HUDEP-2 (cell line): ENCODE results near the gene CCDC81.

ENCODE experiments used
- DNase-seq, 76 experiments: peaks; one replicate each; lab custom pipeline; 2025; ENCODE audit not compliant: unreplicated experiment in 76 of 76; lab: John Stamatoyannopoulos, UW

CCDC81 gene

DNA sequence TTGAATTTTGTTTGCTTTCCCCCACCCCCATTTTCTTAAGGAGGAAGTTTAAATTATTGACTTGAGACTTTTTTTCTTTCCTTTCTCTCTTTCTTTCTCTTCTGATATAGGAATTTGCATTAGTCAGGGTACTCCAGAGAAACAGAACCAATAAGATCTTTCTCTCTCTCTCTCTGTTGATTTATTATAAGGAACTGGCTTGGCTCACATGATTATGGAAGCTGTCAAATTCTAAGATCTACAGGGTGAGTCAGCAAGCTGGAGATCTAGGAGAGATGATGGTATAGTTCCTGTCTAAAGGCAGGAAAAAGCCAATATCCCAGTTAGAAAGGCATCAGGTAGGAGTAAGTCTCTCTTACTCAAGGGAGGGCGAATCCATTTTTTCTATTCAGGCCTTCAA lies 64.0 kb downstream of the CCDC81 start:
- no peak for DNase-seq

DNA sequence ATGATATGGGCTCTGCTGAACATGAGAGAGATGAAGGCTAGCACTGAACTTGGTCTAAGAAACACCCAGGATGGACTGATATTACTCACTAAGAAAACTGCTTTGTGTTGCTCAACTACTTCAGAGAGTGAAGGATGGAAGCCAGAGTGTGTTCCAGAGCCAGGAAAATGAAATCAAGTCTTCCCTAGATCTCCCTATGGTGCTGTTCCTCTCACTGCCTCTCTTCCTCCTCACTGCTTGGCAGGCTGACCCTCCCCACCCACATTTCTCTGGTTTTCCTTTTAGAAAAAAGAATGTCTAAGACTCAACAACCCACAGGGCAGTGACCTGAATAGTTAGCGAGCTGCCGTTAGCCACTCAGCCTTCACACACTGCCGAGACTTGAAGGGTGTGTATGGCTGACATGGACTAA lies 65.6 kb downstream of the CCDC81 start:
- no peak for DNase-seq

- DNase-seq, result no peak
Observed at GRCh38 chr11:86440843-86441242, 66.2 kb downstream of the CCDC81 start.

- DNase-seq, result no peak
Observed at GRCh38 chr11:86442420-86442819, 67.7 kb downstream of the CCDC81 start.

- DNase-seq, result no peak
Observed at GRCh38 chr11:86442827-86443226, 68.1 kb downstream of the CCDC81 start.

DNA sequence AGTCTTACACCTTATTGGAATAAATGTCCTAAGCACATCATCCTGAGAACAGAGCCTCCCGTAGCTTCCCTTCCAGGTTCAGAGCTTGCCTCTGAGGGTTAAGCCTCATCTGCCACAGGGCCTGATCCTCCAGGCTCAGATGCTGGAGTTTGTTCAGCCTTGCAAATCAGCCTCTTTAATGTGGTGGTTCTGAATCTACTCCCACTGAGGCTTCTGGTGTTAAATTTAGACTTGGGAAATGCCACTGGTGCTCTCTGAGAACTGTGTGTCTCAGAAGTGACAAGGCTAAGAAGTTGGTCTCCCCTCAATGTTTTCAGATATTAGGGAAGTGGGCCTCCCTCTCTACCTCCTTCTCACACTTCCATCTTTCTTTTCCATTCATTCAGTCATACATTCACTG lies 68.7 kb downstream of the CCDC81 start:
- no peak for DNase-seq

- DNase-seq, result no peak
Observed at GRCh38 chr11:86444981-86445380, 70.3 kb downstream of the CCDC81 start.

GRCh38 chr11:86446163-86446923 lies 71.7 kb downstream of the CCDC81 start:
- DNase-seq, result no peak

- DNase-seq, result no peak
Observed at GRCh38 chr11:86446924-86447285, 72.2 kb downstream of the CCDC81 start.

DNA sequence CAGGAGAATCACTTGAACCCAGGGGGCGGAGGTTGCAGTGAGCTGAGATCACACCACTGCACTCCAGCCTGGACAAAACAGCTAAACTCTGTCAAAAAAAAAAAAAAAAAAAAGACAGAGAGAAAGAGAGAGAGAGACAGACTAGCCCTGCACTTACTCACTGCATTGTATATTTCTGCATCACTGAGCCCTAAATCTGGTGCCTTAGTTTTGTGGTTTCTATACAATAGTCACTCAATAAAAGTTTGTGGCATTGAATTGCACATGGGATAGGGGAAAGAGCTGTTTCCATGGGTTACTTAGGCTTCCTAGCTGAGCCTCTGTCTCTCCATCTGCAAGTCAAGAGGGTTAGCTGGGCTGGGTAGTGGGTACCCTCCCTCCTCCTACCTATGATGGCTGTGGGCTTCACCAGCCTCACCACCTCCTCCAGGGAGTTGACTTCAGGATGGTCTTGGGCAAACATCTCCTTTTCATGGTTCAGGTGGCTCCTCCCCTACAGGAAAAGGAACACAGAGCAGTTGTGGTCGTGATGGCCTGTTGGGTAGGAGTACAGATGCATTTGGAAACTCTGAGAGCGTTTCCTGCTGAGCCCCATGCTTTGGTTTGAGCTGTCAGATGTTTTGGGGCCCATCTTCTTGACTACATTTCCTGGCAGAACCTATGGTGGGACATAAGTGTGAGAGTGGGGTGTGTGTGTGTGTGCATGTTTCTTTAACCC lies 73.2 kb downstream of the CCDC81 start:
- DNase-seq, result no peak

- DNase-seq, result no peak
Observed at GRCh38 chr11:86449993-86450629, 75.4 kb downstream of the CCDC81 start.

GRCh38 chr11:86453290-86454030 lies 78.8 kb downstream of the CCDC81 start:
- DNase-seq, result no peak

GRCh38 chr11:86456075-86456939 lies 81.6 kb downstream of the CCDC81 start:
- peak in 60 of 76 experiments; percentile 6 to 76 (median 50) for DNase-seq

- no peak for DNase-seq
Observed at GRCh38 chr11:86458294-86459001, 83.8 kb downstream of the CCDC81 start.

GRCh38 chr11:86459002-86459385 lies 84.3 kb downstream of the CCDC81 start:
- DNase-seq, result no peak

- no peak for DNase-seq
Observed at GRCh38 chr11:86459682-86460460, 85.2 kb downstream of the CCDC81 start.

DNA sequence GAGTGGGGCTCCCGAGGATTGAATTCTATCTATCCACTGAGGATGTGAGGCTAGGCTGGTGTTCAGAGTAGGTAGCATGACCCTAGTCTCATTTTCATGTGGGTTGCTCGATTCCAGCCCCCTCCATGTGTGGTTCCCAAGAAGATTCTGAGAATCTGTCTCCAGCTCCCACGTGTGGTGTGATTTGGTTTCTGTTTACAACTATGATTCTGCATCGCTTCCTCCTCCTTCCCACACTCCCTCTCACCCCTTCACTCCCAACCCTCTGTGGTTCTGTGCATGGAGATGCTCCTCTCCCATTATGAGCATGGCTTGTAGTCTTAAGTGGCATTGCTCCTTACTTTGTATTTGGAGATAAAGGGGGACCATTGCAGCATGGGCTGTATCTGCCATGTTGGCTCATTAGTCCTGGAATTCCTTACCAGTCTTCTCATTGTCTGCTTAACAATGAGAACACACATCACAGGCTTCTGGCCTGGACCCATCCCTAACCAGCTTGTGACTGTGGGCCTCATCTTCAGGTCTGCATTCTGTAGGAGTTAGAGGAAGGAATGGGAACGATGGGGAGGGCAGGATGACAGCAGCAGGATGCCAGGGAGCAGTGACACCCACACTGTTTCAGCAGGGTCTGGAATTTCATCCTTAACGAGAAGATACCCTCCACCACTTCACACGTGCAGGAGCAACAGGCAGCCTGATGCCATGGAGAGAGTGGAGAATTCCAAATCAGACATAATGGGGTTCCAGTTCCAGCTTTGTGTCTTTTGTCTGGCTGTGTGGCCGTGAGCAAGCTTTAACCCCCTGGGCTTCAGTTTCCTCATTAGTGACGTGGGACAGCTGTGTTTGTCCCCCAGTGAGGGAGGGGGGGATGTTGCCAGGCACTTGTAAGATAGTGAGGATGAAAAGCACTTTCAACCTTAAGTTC lies 86.0 kb downstream of the CCDC81 start:
- DNase-seq, result no peak

- DNase-seq, result no peak
Observed at GRCh38 chr11:86461892-86462291, 87.2 kb downstream of the CCDC81 start.
